OCI-LY7 (cell line): Measurements from ENCODE around the gene LARP1.
"Not testable (repeated sequence)": the region's sequence is repeated elsewhere in the genome, so short reads cannot be mapped to it uniquely, and the experiment has no call there.

Source experiments
- CTCF ChIP-seq: fragments of 200-600 bp; sonication (generic); conservative IDR thresholded peaks from 2 replicates; pipeline ENCODE4 v1.5.1; 2014; ENCODE audit warnings: mild to moderate bottlenecking, antibody characterized with exemption, low read length, moderate library complexity, mixed read lengths
- EZH2phosphoT487 ChIP-seq: fragments of 200-600 bp; sonication (generic); IDR thresholded peaks from 2 replicates; pipeline ENCODE4 v1.6.1; 2018; ENCODE audit warnings: low read depth, borderline replicate concordance, mild to moderate bottlenecking, mixed run types, antibody characterized with exemption, low read length, moderate library complexity, mixed read lengths

GRCh38 chr5:154835701-154836052 lies 80.5 kb downstream of the LARP1 start:
- TF ChIP-seq CTCF, EZH2phosphoT487: not testable (repeated sequence)
